HG02840 (cell line): ENCODE data around the gene ING3.

Source experiments
- ATAC-seq: cut with Tn5 transposase; IDR thresholded peaks from one replicate; pipeline ENCODE4 v1.9.1; 2021; ENCODE audit warnings: mild to moderate bottlenecking, moderate library complexity, moderate number of reproducible peaks; ENCODE audit not compliant: unreplicated experiment, low FRiP score

The ING3 gene

GRCh38 chr7:120987683-120988590 lies 37.4 kb downstream of the ING3 start:
- ATAC-seq, result peak; percentile 94

GRCh38 chr7:120988591-120989256 lies 38.1 kb downstream of the ING3 start, which contains the start of gene CPED1:
Gene CPED1 (plus strand): TSS chr7:120988711. CDS start chr7:120989622, 911 bp downstream.
- ATAC-seq, result no peak

GRCh38 chr7:120989257-120990220 lies 39.0 kb downstream of the ING3 start:
- no peak for ATAC-seq

- ATAC-seq, result no peak
Measured at GRCh38 chr7:120990468-120991118, 40.0 kb downstream of the ING3 start.

GRCh38 chr7:120991161-120991560 lies 40.6 kb downstream of the ING3 start:
- no peak for ATAC-seq

- ATAC-seq, result no peak
Measured at GRCh38 chr7:120991581-120991980, 41.0 kb downstream of the ING3 start.

GRCh38 chr7:120992272-120992964 lies 41.8 kb downstream of the ING3 start:
- no peak for ATAC-seq

GRCh38 chr7:120992965-120993494 lies 42.5 kb downstream of the ING3 start:
- ATAC-seq, result no peak

- no peak for ATAC-seq
Measured at GRCh38 chr7:120993553-120994191, 43.1 kb downstream of the ING3 start.

- no peak for ATAC-seq
Measured at GRCh38 chr7:120994512-120995410, 44.2 kb downstream of the ING3 start.

GRCh38 chr7:120995654-120996053 lies 45.1 kb downstream of the ING3 start:
- no peak for ATAC-seq

- ATAC-seq, result no peak
Measured at GRCh38 chr7:120996333-120996987, 45.9 kb downstream of the ING3 start.

GRCh38 chr7:120996988-120997345 lies 46.4 kb downstream of the ING3 start:
- no peak for ATAC-seq

GRCh38 chr7:120997882-120998474 lies 47.4 kb downstream of the ING3 start:
- ATAC-seq, result no peak

GRCh38 chr7:120998520-120998919 lies 47.9 kb downstream of the ING3 start:
- no peak for ATAC-seq

GRCh38 chr7:120998996-120999565 lies 48.5 kb downstream of the ING3 start:
- no peak for ATAC-seq
